IMR-90 (cell line): Measurements from ENCODE around the gene WDR74. TPM values are rescaled to one million over a fixed set of nuclear protein-coding genes. Genes with fewer than 3 reads are reported as not detected.

Experiments
- ATAC-seq: fragments of 200-7000 bp; cut with Tn5 transposase; 2 replicates; pipeline ENCODE4 v1.9.1; 2020; ENCODE audit warnings: low read depth, mild to moderate bottlenecking, moderate library complexity
- BruUV-seq: library from RNA; stranded (reverse); fragments of 400-500 nt; replicated peaks from 2 replicates; lab custom pipeline; 2021; lab: Mats Ljungman, UMichigan
- CTCF ChIA-PET: fragments of 300-600 bp; formaldehyde crosslinking; extraction: SDS; loops from one replicate; lab custom pipeline; 2021; ENCODE audit warnings: antibody characterized with exemption; lab: Yijun Ruan, JAX
- POLR2A ChIA-PET: fragments of 300-600 bp; sonication (Branson Sonifier 250); formaldehyde crosslinking; loops from one replicate; lab custom pipeline; 2022; ENCODE audit warnings: antibody characterized with exemption; ENCODE audit not compliant: unreplicated experiment; lab: Charles Lee
- DNase-seq: peaks from one replicate; pipeline ENCODE4 v3.0.0; 2013
- H2AFZ ChIP-seq: replicated peaks from 2 replicates; pipeline ENCODE3; 2013; ENCODE audit warnings: low read length, mild to moderate bottlenecking; ENCODE audit not compliant: poor library complexity
- H2AK5ac ChIP-seq: 2 replicates; pipeline ENCODE4 v1.6.1; 2013; ENCODE audit warnings: low read depth, low read length, inconsistent platforms
- H2AK9ac ChIP-seq: replicated peaks from 2 replicates; pipeline ENCODE3; 2013; ENCODE audit warnings: mild to moderate bottlenecking, low read depth, low read length, moderate library complexity; ENCODE audit not compliant: poor library complexity
- H2BK120ac ChIP-seq: 2 replicates; pipeline ENCODE4 v1.6.1; 2013; ENCODE audit warnings: low read depth, low read length, inconsistent platforms
- H2BK15ac ChIP-seq: 3 replicates; pipeline ENCODE4 v1.6.1; 2013; ENCODE audit warnings: low read depth, low read length, inconsistent platforms
- H2BK20ac ChIP-seq: 2 replicates; pipeline ENCODE4 v1.6.1; 2013; ENCODE audit warnings: low read depth, mild to moderate bottlenecking, inconsistent platforms, low read length, moderate library complexity
- H2BK5ac ChIP-seq: 2 replicates; pipeline ENCODE4 v1.6.1; 2013; ENCODE audit warnings: mild to moderate bottlenecking, low read depth, low read length, inconsistent platforms; ENCODE audit not compliant: poor library complexity, severe bottlenecking
- H3K14ac ChIP-seq: replicated peaks from 2 replicates; pipeline ENCODE4 v1.6.1; 2013; ENCODE audit warnings: low read depth, low read length, inconsistent platforms
- H3K18ac ChIP-seq: 2 replicates; pipeline ENCODE4 v1.6.1; 2013; ENCODE audit warnings: low read depth, low read length, control low read depth
- H3K23ac ChIP-seq: 2 replicates; pipeline ENCODE4 v1.6.1; 2013; ENCODE audit warnings: low read depth, low read length, inconsistent platforms
- H3K27ac ChIP-seq: 2 replicates; pipeline ENCODE4 v1.5.1; 2013; ENCODE audit warnings: mild to moderate bottlenecking, control low read depth, low read length; ENCODE audit not compliant: insufficient read depth
- H3K27me3 ChIP-seq: 2 replicates; pipeline ENCODE4 v1.6.1; 2013; ENCODE audit warnings: low read length; ENCODE audit not compliant: control insufficient read depth, insufficient read depth
- H3K36me3 ChIP-seq: 2 replicates; pipeline ENCODE4 v1.6.1; 2013; ENCODE audit warnings: low read length, mixed read lengths; ENCODE audit not compliant: control insufficient read depth, insufficient read depth
- H3K4ac ChIP-seq: 2 replicates; pipeline ENCODE4 v1.6.1; 2013; ENCODE audit warnings: low read depth, low read length, inconsistent platforms
- H3K4me1 ChIP-seq: 2 replicates; pipeline ENCODE4 v1.6.1; 2013; ENCODE audit warnings: low read length, mixed read lengths; ENCODE audit not compliant: control insufficient read depth, insufficient read depth
- H3K4me2 ChIP-seq: 2 replicates; pipeline ENCODE4 v1.6.1; 2013; ENCODE audit warnings: low read depth, mild to moderate bottlenecking, control low read depth, low read length, moderate library complexity
- H3K4me3 ChIP-seq: 2 replicates; pipeline ENCODE4 v1.5.1; 2013; ENCODE audit warnings: low read depth, mild to moderate bottlenecking, control low read depth, low read length, moderate library complexity; ENCODE audit not compliant: insufficient read depth
- H3K56ac ChIP-seq: 2 replicates; pipeline ENCODE4 v1.6.1; 2013; ENCODE audit warnings: low read length, inconsistent platforms; ENCODE audit not compliant: insufficient read depth; ENCODE audit errors: extremely low read depth
- H3K79me1 ChIP-seq, 2 experiments: 2 replicates each; pipeline ENCODE4 v1.6.1; 2013; ENCODE audit warnings: low read length in 2 of 2, inconsistent platforms in 1 of 2, low read depth in 1 of 2
- H3K9ac ChIP-seq: 2 replicates; pipeline ENCODE4 v1.6.1; 2013; ENCODE audit warnings: low read depth, low read length, control low read depth
- H3K9me1 ChIP-seq: 2 replicates; pipeline ENCODE4 v1.6.1; 2013; ENCODE audit warnings: low read length, inconsistent platforms; ENCODE audit not compliant: insufficient read depth
- H3K9me3 ChIP-seq: 2 replicates; pipeline ENCODE4 v1.6.1; 2013; ENCODE audit warnings: low read length; ENCODE audit not compliant: control insufficient read depth, insufficient read depth
- H4K20me1 ChIP-seq: 2 replicates; pipeline ENCODE4 v1.6.1; 2013; ENCODE audit warnings: low read length, inconsistent platforms; ENCODE audit not compliant: insufficient read depth
- H4K5ac ChIP-seq: 2 replicates; pipeline ENCODE4 v1.6.1; 2013; ENCODE audit warnings: mild to moderate bottlenecking, low read depth, low read length, control low read depth
- H4K8ac ChIP-seq, 2 experiments: 2 replicates each; pipeline ENCODE4 v1.6.1; 2013; ENCODE audit warnings: low read depth in 2 of 2, low read length in 2 of 2, control low read depth in 1 of 2, inconsistent platforms in 1 of 2
- H4K91ac ChIP-seq: 2 replicates; pipeline ENCODE4 v1.6.1; 2013; ENCODE audit warnings: low read depth, low read length, inconsistent platforms; ENCODE audit not compliant: insufficient read depth
- CEBPB ChIP-seq: IDR thresholded peaks from 2 replicates; pipeline ENCODE4 v1.6.1; 2012; ENCODE audit warnings: low read depth, low read length, improper control_type of control experiment
- ELK1 ChIP-seq: fragments of 150-350 bp; IDR thresholded peaks from 2 replicates; pipeline ENCODE4 v1.6.1; 2016; ENCODE audit warnings: low read depth, mild to moderate bottlenecking, low read length, moderate library complexity, borderline replicate concordance
- FOS ChIP-seq: fragments of 150-350 bp; IDR thresholded peaks from 2 replicates; pipeline ENCODE4 v1.6.1; 2016; ENCODE audit warnings: low read depth, low read length
- MXI1 ChIP-seq: IDR thresholded peaks from 2 replicates; pipeline ENCODE4 v1.6.1; 2012; ENCODE audit warnings: low read depth, mild to moderate bottlenecking, low read length, moderate library complexity, borderline replicate concordance
- SMC3 ChIP-seq: fragments of 150-350 bp; IDR thresholded peaks from 2 replicates; pipeline ENCODE4 v1.6.1; 2016; ENCODE audit warnings: low read depth, mild to moderate bottlenecking, antibody characterized with exemption, low read length, moderate library complexity
- WGBS, 2 experiments: methylation state at CpG; one replicate each; pipeline versions ENCODE4 v1.1.5 to v1.1.7; 2013; ENCODE audit warnings: missing lambda C conversion rate in 2 of 2; ENCODE audit not compliant: insufficient read length in 1 of 2; ENCODE audit errors: extremely low coverage in 2 of 2; 5-methylcytosine and 5-hydroxymethylcytosine counted together
- dilution Hi-C: fragments of 300-500 bp; cut with HindIII; formaldehyde crosslinking; loops from one replicate; pipeline ENCODE4 v1.14.3; 2018; ENCODE audit warnings: low sequenced_read_pairs; ENCODE audit not compliant: unreplicated experiment
- in situ Hi-C: fragments of 300-500 bp; cut with MboI; formaldehyde crosslinking; loops from 3 replicates; pipeline ENCODE4 v1.14.3; 2019; ENCODE audit warnings: low sequenced_read_pairs, inconsistent platforms, mixed read lengths
- intact Hi-C: fragments of 100-400 bp; cut with micrococcal nuclease; formaldehyde crosslinking; loops from 2 replicates; pipeline ENCODE4 v1.10.0; 2022
- polyA plus RNA-seq, 3 experiments: library from polyadenylated mRNA; depleted of rRNA; stranded (reverse); fragments of >200 nt; gene quantifications; 2 replicates each; pipeline ENCODE4 v1.2.3, GENCODE V29; 2012; ENCODE audit warnings: low replicate concordance in 1 of 3
- total RNA-seq: library from RNA; depleted of rRNA; stranded (reverse); fragments of >200 nt; gene quantifications from 2 replicates; pipeline ENCODE4 v1.2.3, GENCODE V29; 2012

The WDR74 gene
- total and polyA plus RNA-seq, 2 of the 4 experiments (the other 2 are of a cell fraction) = 38.4 to 44.3 TPM

DNA sequence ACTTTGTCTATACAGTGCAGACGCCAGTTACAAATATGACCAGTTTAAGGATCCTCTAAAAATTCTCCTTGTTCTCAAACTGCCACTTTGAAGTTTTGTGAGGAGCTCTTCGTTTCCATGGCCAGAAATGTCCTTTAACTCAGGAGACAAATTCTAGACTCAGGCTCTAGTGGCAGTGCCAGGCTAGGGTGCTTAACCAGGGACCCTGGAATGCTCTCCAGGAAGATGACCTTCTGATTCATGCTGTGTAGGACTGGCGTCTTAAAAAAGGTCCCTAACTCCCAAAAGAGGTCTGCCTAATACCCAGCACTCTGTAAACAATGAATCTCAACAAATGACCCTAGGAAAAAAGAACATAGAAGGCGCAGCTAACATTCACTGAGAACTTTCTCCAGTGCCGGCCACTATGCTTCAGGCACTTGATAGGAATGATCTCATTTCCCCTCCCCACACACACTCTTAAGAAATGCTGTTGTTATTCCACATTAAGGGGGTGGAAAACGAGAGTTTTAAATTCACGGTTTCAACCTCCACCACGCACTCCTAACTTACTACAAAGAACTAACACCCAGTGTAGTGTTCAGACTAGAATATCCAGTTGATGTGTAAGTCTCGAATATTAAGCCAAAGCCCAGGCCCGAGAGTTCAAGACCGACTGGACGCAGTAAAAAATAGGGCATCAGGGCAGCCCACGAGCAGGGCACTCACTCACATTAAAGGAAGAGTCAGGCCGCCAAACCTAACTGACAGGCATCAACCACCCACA, 34.9 kb downstream of the WDR74 start (continued):
- no peak for TF ChIP-seq ELK1

GRCh38 chr11:62801071-62801470, 38.3 kb downstream of the WDR74 start:
- Histone ChIP-seq H4K20me1 (peaks cover 22% of the 10 kb centered on the region), H4K91ac (no peak overlapping the region), H3K4me2 (no peak overlapping the region), H3K56ac (no peak overlapping the region), H3K4ac (no peak overlapping the region), H4K5ac (no peak overlapping the region), H2BK15ac (no peak overlapping the region), H3K4me1 (peaks cover 8% of the 10 kb centered on the region), H4K8ac (no peak overlapping the region), H2AFZ (no peak overlapping the region), H3K9me1 (peaks cover 11% of the 10 kb centered on the region), H3K14ac (no peak overlapping the region), H2AK9ac (no peak overlapping the region), H3K4me3 (no peak overlapping the region), H2BK5ac (no peak overlapping the region), H3K9me3 (no peaks in the 10 kb centered on the region), H3K23ac (no peak overlapping the region), H2BK20ac (no peak overlapping the region), H2BK120ac (no peak overlapping the region), H3K27me3 (no peaks in the 10 kb centered on the region), H3K36me3 (peaks cover 60% of the 10 kb centered on the region), H3K27ac (no peak overlapping the region), H3K79me1 (peaks cover 26 to 50% of the 10 kb centered on the region in 2 experiments), H3K18ac (no peak overlapping the region), H3K9ac (no peak overlapping the region), H2AK5ac (no peak overlapping the region)
- ChIA-PET CTCF (interaction anchor here (1.2 kb wide), 1 partner anchor 15 kb away, joined by 4 read pairs; no protein-coding TSS in a partner anchor), POLR2A (no interaction called here)
- no TSS peak for BruUV-seq
- dilution Hi-C loops (no loop called here), intact Hi-C loops (no loop called here), in situ Hi-C loops (no loop called here)
- ATAC-seq = no peak
- WGBS, 2 experiments = no CpG with 5 or more reads among the region's 4 CpGs
- TF ChIP-seq SMC3 = no peak
- no peak for TF ChIP-seq FOS
- TF ChIP-seq MXI1 = no peak
- TF ChIP-seq CEBPB = no peak
- DNase-seq = no peak
